Right lobe of liver (tissue), 4 donors: ENCODE data around the gene C1orf94.

ENCODE experiments used
- POLR2A ChIP-seq: fragments of 450-650 bp; IDR thresholded peaks from one replicate; pipeline ENCODE4 v1.6.1; 2017; ENCODE audit warnings: antibody characterized with exemption, mild to moderate bottlenecking
- TF ChIP-seq, protein P1 (sequence below), 4 donors: fragments of 200-600 bp in 3 of 4; fragments of 450-650 bp in 1 of 4; IDR thresholded peaks; one replicate each; pipeline versions ENCODE4 v1.5.1 to v1.8.0; 2016 to 2022; ENCODE audit warnings: antibody characterized with exemption in 4 of 4, mild to moderate bottlenecking in 2 of 4
- donor health status: DM: no; HTN: no; CAD: no.
- donor health status: DM: no; HTN: no; CAD: no.
- donor health status: DM: no; HTN: yes; CAD: no.

DNA sequence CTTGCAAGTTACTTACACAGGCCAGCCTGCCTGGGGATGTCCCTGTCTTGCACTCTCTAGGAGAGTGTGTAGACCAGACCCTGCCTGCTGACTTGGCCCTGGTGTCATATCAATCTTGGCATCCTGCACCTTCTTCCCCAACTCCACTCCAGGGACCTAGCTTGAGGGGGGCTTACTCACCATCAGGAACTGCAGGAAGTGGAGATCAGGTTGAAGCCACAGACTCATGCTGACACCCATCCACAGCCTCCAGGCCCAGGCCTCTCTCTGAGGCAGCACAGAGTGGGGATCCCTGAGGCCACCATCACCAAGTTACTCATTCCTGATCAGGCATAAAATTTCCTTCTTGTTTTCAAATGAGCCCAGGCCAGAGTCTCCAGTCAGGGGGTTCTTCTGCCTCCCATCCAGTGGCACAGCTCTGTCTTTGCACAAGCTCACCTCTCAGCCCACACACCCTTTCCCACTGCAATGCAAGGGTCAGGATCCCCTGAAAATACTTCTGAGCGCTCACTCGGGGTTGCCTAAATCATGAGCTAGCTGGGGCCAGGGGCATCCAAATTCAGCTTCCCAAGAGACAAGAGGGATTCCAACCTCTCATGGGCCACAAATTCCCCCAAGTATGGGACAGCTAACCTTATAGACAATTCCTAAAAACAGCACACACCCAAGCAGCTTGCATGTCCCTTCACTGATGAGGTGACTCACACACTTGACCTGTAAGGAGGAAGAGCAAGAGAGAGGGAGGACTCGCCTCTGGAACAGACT, 45.1 kb upstream of the C1orf94 start:
- TF ChIP-seq, protein P1, sequence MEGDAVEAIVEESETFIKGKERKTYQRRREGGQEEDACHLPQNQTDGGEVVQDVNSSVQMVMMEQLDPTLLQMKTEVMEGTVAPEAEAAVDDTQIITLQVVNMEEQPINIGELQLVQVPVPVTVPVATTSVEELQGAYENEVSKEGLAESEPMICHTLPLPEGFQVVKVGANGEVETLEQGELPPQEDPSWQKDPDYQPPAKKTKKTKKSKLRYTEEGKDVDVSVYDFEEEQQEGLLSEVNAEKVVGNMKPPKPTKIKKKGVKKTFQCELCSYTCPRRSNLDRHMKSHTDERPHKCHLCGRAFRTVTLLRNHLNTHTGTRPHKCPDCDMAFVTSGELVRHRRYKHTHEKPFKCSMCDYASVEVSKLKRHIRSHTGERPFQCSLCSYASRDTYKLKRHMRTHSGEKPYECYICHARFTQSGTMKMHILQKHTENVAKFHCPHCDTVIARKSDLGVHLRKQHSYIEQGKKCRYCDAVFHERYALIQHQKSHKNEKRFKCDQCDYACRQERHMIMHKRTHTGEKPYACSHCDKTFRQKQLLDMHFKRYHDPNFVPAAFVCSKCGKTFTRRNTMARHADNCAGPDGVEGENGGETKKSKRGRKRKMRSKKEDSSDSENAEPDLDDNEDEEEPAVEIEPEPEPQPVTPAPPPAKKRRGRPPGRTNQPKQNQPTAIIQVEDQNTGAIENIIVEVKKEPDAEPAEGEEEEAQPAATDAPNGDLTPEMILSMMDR (IDR thresholded peaks at IDR 0.05): no peak
- TF ChIP-seq POLR2A: no peak
